ENCODE measurements around the gene ANKS4B. TPM values are rescaled to one million over a fixed set of nuclear protein-coding genes. Genes with fewer than 3 reads are reported as not detected.

ANKS4B gene
- total RNA-seq, 1 experiment from 2014 or later: not detected

GRCh38 chr16:21267298-21267697 is 33.8 kb downstream of the ANKS4B start:
- no TSS peak for BruUV-seq (replicated peaks)
- Histone ChIP-seq H3K9me3 (ENCODE audit: control insufficient read depth, insufficient read depth, low read depth, low read length) (no peaks in the 10 kb centered on the region), H3K27me3 (ENCODE audit: control insufficient read depth, insufficient read depth, low read length) (0 out of 2 replicates have a peak, but pooled peaks cover 3% of the 10 kb centered on the region), H3K27ac (ENCODE audit: low read length) (no peak overlapping the region), H3K4me1 (ENCODE audit: control insufficient read depth, insufficient read depth, low read length) (no peaks in the 10 kb centered on the region), H3K4me3 (ENCODE audit: low read depth in 2 of 2, low read length in 2 of 2) (no peak overlapping the region), H3K36me3 (ENCODE audit: control insufficient read depth, insufficient read depth, low read length) (no peaks in the 10 kb centered on the region)
- no peak for TF ChIP-seq SIN3A (IDR thresholded peaks at IDR 0.05; ENCODE audit: borderline replicate concordance, insufficient read depth, low read depth, low read length)
- TF ChIP-seq POLR2AphosphoS5 (IDR thresholded peaks at IDR 0.05; ENCODE audit: low read depth, low read length): no peak
- TF ChIP-seq CTCF (IDR thresholded peaks at IDR 0.05): no peak
- intact Hi-C loops (cut with micrococcal nuclease; ENCODE audit: unreplicated experiment) (no loop called here), in situ Hi-C loops (cut with HindIII; ENCODE audit: low pct_unique_long_range_greater_than_20kb, low sequenced_read_pairs) (no loop called here)
- ChIA-PET POLR2A (no interaction called here), CTCF (no interaction called here)
- DNase-seq (ENCODE audit: low read depth, low spot score) (no peak), ATAC-seq (no peak)

GRCh38 chr16:21268236-21268635 is 34.7 kb downstream of the ANKS4B start:
- no peaks in the 10 kb centered on the region for H3K9me3 ChIP-seq (ENCODE audit: control insufficient read depth, insufficient read depth, low read depth, low read length)
- H3K36me3 ChIP-seq (ENCODE audit: control insufficient read depth, insufficient read depth, low read length): no peaks in the 10 kb centered on the region
- POLR2A ChIA-PET: no interaction called here
- no peak for DNase-seq (ENCODE audit: low read depth, low spot score)
- CTCF ChIA-PET: no interaction called here
- no peak overlapping the region for H3K27ac ChIP-seq (ENCODE audit: low read length)
- no peaks in the 10 kb centered on the region for H3K4me1 ChIP-seq (ENCODE audit: control insufficient read depth, insufficient read depth, low read length)
- no TSS peak for BruUV-seq (replicated peaks)
- H3K27me3 ChIP-seq (ENCODE audit: control insufficient read depth, insufficient read depth, low read length): 0 out of 2 replicates have a peak, but pooled peaks cover 3% of the 10 kb centered on the region
- in situ Hi-C loops (cut with HindIII; ENCODE audit: low pct_unique_long_range_greater_than_20kb, low sequenced_read_pairs) (no loop called here), intact Hi-C loops (cut with micrococcal nuclease; ENCODE audit: unreplicated experiment) (no loop called here)
- no peak overlapping the region for H3K4me3 ChIP-seq (ENCODE audit: low read depth in 2 of 2, low read length in 2 of 2)
- TF ChIP-seq TCF7L2 (IDR thresholded peaks at IDR 0.05; ENCODE audit: low read depth, low read length) (no peak), CTCF (IDR thresholded peaks at IDR 0.05) (no peak), REST (IDR thresholded peaks at IDR 0.05; ENCODE audit: insufficient read depth in 1 of 2, low read depth in 2 of 2, low read length in 1 of 2) (no peak), POLR2AphosphoS5 (IDR thresholded peaks at IDR 0.05; ENCODE audit: low read depth, low read length) (no peak), SIN3A (IDR thresholded peaks at IDR 0.05; ENCODE audit: borderline replicate concordance, insufficient read depth, low read depth, low read length) (no peak)
- ATAC-seq: no peak
